GM19240 (cell line): Measurements from ENCODE around the gene FOXR1.
"Not testable (repeated sequence)": the region's sequence is repeated elsewhere in the genome, so short reads cannot be mapped to it uniquely, and the experiment has no call there.

Experiments used
- DNase-seq: peaks from one replicate; pipeline ENCODE4 v3.0.0; 2011; ENCODE audit warnings: low spot score; ENCODE audit not compliant: insufficient read length

The FOXR1 gene

GRCh38 chr11:118947091-118947490, 24.5 kb upstream of the FOXR1 start:
- no peak for DNase-seq

GRCh38 chr11:118948000-118948399, 23.6 kb upstream of the FOXR1 start:
- no peak for DNase-seq

GRCh38 chr11:118953265-118953664, 18.3 kb upstream of the FOXR1 start:
- DNase-seq, result no peak

GRCh38 chr11:118953976-118954375, 17.6 kb upstream of the FOXR1 start:
- not testable (repeated sequence) for DNase-seq

GRCh38 chr11:118956094-118956846, 15.3 kb upstream of the FOXR1 start, which contains the start of gene UPK2:
UPK2 (plus strand) TSS chr11:118956298; CDS start chr11:118956351, 53 bp downstream.
- peak; percentile 91 for DNase-seq

GRCh38 chr11:118956847-118957469, 14.6 kb upstream of the FOXR1 start:
- no peak for DNase-seq

GRCh38 chr11:118957549-118957948, 14.0 kb upstream of the FOXR1 start:
- no peak for DNase-seq

GRCh38 chr11:118957968-118958367, 13.6 kb upstream of the FOXR1 start:
- DNase-seq, result no peak

- DNase-seq, result no peak
Measured at GRCh38 chr11:118958577-118958976, 13.0 kb upstream of the FOXR1 start.

- no peak for DNase-seq
Measured at GRCh38 chr11:118961189-118961588, 10.4 kb upstream of the FOXR1 start.

GRCh38 chr11:118961591-118961990, 10.0 kb upstream of the FOXR1 start:
- no peak for DNase-seq

GRCh38 chr11:118969508-118969907, 2.1 kb upstream of the FOXR1 start:
- not testable (repeated sequence) for DNase-seq

GRCh38 chr11:118973985-118974384, 2.4 kb downstream of the FOXR1 start:
- DNase-seq, result no peak

- DNase-seq, result no peak
Measured at GRCh38 chr11:118975771-118976709, 4.5 kb downstream of the FOXR1 start.

GRCh38 chr11:118979434-118979833, 7.9 kb downstream of the FOXR1 start:
- no peak for DNase-seq

GRCh38 chr11:118980191-118980881, 8.8 kb downstream of the FOXR1 start:
- DNase-seq, result no peak

GRCh38 chr11:118984337-118984736, 12.8 kb downstream of the FOXR1 start:
- DNase-seq, result not testable (repeated sequence)

- no peak for DNase-seq
Measured at GRCh38 chr11:118984825-118985224, 13.3 kb downstream of the FOXR1 start.

GRCh38 chr11:118988280-118988679, 16.7 kb downstream of the FOXR1 start:
- no peak for DNase-seq

GRCh38 chr11:118991486-118992038, 20.0 kb downstream of the FOXR1 start:
- DNase-seq, result not testable (repeated sequence)
